BE2C (cell line): ENCODE results near the gene FBXL14.

Experiments used
- DNase-seq: peaks from one replicate; pipeline ENCODE4 v3.0.0-alpha.2; 2020
- H3K27me3 ChIP-seq: fragments of 250-450 bp; sonication (Bioruptor Pico); 2 replicates; pipeline ENCODE4 v1.5.1; 2020; ENCODE audit warnings: mild to moderate bottlenecking
- H3K36me3 ChIP-seq: fragments of 250-450 bp; sonication (Bioruptor Pico); 2 replicates; pipeline ENCODE4 v1.5.1; 2020; ENCODE audit warnings: mild to moderate bottlenecking
- H3K4me1 ChIP-seq: fragments of 250-450 bp; sonication (Bioruptor Pico); 2 replicates; pipeline ENCODE4 v1.5.1; 2020
- H3K4me3 ChIP-seq: 2 replicates; pipeline ENCODE4 v1.5.1; 2011; ENCODE audit warnings: low read depth, low read length
- H3K9me3 ChIP-seq: fragments of 250-450 bp; sonication (Bioruptor Pico); 2 replicates; pipeline ENCODE4 v1.5.1; 2020
- CTCF ChIP-seq: IDR thresholded peaks from 2 replicates; pipeline ENCODE4 v1.5.1; 2012; ENCODE audit warnings: mild to moderate bottlenecking, low read depth, low read length

Gene FBXL14

GRCh38 chr12:1614360-1614759 lies 20.0 kb upstream of the FBXL14 start:
- no peak for TF ChIP-seq CTCF
- no peaks in the 10 kb centered on the region for H3K36me3 ChIP-seq
- no peaks in the 10 kb centered on the region for H3K27me3 ChIP-seq

GRCh38 chr12:1613860-1614259 lies 19.5 kb upstream of the FBXL14 start:
- no peak for TF ChIP-seq CTCF
- Histone ChIP-seq H3K36me3 (no peaks in the 10 kb centered on the region), H3K27me3 (no peaks in the 10 kb centered on the region), H3K9me3 (no peaks in the 10 kb centered on the region), H3K4me3 (no peak overlapping the region), H3K4me1 (no peaks in the 10 kb centered on the region)
- no peak for DNase-seq

More at GRCh38 chr12:1614360-1614759, 20.0 kb upstream of the FBXL14 start:
- Histone ChIP-seq H3K4me3 (no peak overlapping the region), H3K4me1 (no peaks in the 10 kb centered on the region), H3K9me3 (no peaks in the 10 kb centered on the region)
- no peak for DNase-seq

- no peaks in the 10 kb centered on the region for H3K36me3 ChIP-seq
- H3K27me3 ChIP-seq, result no peaks in the 10 kb centered on the region
- no peak for DNase-seq
- TF ChIP-seq CTCF, result no peak
- H3K9me3 ChIP-seq, result no peaks in the 10 kb centered on the region
- no peak overlapping the region for H3K4me3 ChIP-seq
- no peaks in the 10 kb centered on the region for H3K4me1 ChIP-seq
Observed at GRCh38 chr12:1611803-1612572, 17.6 kb upstream of the FBXL14 start.

- no peaks in the 10 kb centered on the region for H3K36me3 ChIP-seq
- TF ChIP-seq CTCF, result no peak
Observed at GRCh38 chr12:1610072-1610643, 15.8 kb upstream of the FBXL14 start.

GRCh38 chr12:1608713-1609119 lies 14.3 kb upstream of the FBXL14 start:
- H3K4me3 ChIP-seq, result no peak overlapping the region
- no peak for TF ChIP-seq CTCF
- no peaks in the 10 kb centered on the region for H3K36me3 ChIP-seq
- no peaks in the 10 kb centered on the region for H3K9me3 ChIP-seq
- H3K4me1 ChIP-seq, result peaks cover 6% of the 10 kb centered on the region; the same call in 1 of the 2 replicates
- no peaks in the 10 kb centered on the region for H3K27me3 ChIP-seq
- no peak for DNase-seq

More at GRCh38 chr12:1610072-1610643, 15.8 kb upstream of the FBXL14 start:
- Histone ChIP-seq H3K9me3 (no peaks in the 10 kb centered on the region), H3K4me3 (no peak overlapping the region), H3K27me3 (no peaks in the 10 kb centered on the region), H3K4me1 (peaks cover 6% of the 10 kb centered on the region; the same call in 1 of the 2 replicates)
- no peak for DNase-seq
